HG02970 (cell line): ENCODE results near the gene BTBD19.

ENCODE experiments used
- ATAC-seq: cut with Tn5 transposase; IDR thresholded peaks from one replicate; pipeline ENCODE4 v1.9.1; 2021; ENCODE audit warnings: mild to moderate bottlenecking, moderate library complexity, moderate number of reproducible peaks; ENCODE audit not compliant: unreplicated experiment, low FRiP score

BTBD19 gene

DNA sequence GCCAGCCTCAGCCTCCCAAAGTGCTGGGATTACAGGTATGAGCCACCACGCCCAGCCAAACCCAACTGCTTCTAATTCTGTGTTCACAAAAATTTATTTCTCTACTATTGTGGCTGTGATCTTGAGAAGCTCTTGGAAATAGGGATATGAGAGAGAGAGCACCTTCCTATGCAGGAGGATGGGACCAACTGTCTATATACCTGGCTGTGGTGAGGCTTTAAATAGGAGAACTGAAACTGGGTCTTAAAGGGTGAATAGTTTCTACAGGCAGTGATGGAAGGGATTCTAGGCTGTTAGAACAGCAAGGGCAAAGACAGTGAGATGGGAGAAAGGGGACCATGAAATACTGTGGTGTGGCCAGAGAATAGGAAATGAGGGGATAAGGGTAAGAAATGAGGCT is 43.0 kb downstream of the BTBD19 start:
- ATAC-seq = no peak

DNA sequence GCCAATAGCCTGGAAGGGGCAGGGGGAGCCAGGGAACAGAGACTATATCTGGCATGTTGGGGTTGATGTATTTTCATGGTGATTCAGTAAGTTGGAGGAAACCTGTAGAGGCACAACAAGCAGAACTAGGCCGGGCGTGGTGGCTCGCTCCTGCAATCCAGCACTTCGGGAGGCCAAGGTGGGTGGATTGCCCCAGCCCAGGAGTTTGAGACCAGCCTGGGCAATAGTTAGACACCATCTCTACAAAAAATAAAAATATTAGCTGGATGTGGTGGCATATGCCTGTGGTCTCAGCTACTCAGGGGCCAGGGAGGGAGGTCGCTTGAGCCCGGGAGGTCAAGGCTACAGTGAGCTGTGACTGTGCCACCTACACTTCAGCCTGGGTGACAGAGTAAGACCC is 44.9 kb downstream of the BTBD19 start:
- ATAC-seq = no peak

DNA sequence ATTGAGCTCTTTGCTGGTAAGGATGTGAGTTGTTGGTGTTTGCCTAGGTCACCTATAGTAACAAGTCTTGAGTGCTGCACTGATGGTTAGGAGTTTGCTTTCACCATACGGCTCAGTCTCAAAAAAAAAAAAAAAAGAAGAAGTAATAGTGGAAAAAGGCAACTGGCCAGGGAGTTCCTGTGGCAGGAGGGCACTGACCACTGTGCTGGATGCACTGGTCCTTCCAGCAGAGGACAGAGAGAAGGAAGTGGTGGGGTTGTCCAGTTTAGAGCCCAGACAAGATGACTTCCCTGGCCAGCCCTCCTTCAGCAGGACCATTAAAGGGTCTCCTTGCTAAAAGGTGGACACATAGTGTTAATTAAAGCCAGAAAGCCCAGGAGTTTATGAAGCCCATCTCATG is 46.6 kb downstream of the BTBD19 start:
- ATAC-seq = no peak

DNA sequence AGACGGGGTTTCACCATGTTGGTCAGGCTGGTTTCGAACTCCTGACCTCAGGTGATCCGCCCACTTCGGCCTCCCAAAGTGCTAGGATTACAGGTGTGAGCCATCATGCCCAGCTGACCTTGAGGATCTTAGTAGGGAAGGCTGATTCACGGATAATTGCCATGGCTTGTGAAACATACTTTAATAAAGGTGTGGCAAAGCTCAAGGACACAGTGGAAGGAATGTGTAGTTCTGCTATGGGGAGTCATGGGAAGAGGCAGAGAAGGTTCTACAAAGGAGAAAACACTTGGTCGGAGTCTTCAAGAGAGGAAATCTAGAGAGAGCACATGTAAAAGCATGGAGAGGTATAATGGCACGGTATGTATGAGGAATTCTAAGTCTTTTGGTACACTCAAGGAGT is 47.4 kb downstream of the BTBD19 start:
- ATAC-seq = no peak

DNA sequence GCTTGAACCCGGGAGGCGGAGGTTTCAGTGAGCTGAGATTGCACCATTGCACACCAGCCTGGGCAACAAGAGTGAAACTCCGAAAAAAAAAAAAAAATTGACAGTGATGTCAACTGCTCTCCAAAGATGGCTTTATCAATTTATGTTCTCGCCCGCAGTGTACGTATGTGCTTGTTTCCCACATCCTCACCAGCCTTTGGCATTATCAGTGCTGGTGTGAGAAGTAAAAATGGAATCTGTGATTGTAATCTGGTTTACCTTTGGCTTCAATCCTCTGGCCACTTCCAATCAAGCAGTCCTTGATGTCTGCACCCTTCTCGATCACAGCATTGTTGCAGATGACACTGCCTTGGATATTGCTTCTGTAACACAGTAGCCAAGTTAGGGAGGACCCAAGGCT is 49.1 kb downstream of the BTBD19 start:
- no peak for ATAC-seq

DNA sequence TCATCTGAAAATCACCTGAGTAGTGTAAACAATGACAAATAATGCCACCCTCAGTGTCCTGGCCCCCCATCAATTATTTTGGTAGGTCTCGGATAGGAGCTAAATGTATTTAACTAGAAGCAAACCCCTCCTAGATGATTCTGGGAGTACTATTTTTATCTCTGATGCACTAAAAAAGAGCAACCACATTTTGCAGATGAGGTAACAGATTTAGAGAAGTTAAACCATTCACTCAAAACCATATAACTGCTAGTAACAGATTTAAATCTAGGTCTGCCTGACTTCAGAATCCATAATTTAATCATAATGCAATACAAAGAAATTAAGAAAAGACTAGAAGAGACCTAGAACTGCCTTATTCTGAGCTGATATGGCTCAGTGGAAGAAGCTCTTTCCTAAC is 52.0 kb downstream of the BTBD19 start:
- no peak for ATAC-seq

DNA sequence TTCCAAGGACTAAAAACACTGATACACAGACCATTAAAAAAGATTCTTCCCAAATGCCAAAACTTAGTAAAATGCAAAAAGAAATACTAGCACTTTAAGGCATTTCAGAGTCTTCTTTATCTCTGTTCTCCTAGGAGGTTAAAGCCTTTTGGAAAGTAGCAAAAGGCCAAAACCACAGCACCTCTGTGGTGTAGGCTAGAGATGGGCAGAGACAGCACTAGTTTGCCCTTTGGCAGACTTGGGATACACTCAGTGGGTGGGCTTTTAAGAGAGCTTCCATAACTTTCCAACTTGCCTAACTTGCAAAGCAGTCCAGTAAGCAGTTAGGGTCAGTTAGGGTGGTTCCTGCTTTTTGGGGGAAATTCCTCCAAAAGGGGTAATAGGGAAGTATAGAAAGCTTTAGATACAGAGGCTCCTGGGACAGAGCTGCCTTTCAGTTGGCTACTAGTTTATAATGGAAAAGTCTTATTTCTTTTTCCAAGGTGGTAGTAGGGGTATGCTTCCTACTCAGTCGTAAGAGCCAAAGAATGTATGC is 52.6 kb downstream of the BTBD19 start:
- ATAC-seq = no peak

DNA sequence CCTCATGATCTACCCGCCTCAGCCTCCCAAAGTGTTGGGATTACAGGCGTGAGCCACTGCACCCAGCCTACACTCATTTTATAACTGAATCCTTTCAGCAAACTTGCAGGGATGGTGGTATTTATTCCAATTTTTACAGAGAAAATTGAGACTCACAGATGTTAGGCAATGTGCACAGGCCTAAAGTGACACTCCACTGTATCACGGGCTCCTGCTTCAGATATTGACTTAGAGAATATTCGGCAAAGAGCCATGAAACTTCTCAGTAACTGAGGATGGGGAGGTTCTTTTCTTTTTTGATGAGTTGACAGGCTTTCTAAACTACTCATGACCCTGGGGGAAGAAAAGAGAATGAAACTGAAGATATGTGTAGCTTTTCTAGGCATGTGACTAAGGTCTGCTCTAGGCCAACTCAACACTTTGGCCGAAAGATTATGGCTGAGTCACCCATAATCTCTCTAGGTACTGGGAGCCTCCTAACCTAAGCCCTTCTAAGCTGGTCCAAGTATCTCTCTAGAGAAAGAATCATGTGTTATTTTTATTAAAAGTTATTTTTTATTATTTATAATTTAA is 54.6 kb downstream of the BTBD19 start:
- no peak for ATAC-seq
